Ecto neural progenitor cell (in vitro differentiated cells): ENCODE measurements around the gene P2RX4.
"Not testable (repeated sequence)": the region's sequence is repeated elsewhere in the genome, so short reads cannot be mapped to it uniquely, and the experiment has no call there.

ENCODE experiments used
- DNase-seq: peaks from one replicate; pipeline ENCODE4 v3.0.0-alpha.2; 2018; ENCODE audit warnings: low spot score

The P2RX4 gene

DNA sequence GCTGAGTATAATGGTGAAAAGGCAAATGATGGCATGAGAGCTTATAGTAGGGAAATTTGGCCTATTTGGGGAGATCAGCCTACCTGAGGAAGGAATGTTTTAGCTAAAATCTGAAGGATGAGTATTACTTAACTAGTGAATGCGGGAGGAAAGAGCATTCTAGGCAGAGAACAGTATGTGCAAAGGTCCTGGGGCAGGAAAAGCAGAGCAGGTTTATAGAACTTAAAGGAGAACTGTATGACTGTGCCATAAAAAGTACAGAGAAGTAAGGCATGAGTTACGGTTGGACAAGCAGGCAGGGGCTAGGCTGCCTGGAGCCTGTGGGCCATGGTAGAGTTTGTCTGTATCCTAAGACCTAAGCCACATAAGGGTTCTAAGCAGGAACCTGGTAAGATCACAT lies 21.7 kb upstream of the P2RX4 start:
- no peak for DNase-seq

- no peak for DNase-seq
These were observed 20.8 kb upstream of the P2RX4 start for GRCh38 chr12:121189131-121189530.

DNA sequence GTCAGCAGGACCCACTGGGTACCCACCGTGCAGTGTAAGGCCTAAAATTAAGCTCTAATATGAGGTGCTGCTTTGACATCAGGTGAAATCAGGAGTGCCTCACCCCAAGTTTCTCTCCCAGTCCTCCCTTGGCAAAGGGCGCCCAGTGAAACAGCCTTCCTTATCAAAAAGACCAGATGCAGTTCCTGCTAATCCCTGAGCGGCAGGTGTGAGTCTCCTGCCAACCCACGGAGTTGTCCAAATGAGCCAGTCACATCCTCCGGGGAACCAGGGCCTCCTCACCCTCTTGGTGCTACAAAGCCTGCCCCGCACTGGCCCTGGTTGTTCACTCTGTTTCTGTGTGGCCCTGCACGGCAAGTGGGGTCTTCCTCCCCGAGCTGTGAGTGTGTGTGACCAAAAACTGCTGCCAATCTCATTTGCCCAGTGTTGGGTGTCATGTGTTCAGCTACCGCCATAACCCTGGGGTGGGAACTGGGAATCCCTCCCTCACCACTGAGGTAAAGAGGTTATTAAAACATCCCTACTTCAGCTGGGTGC lies 20.2 kb upstream of the P2RX4 start:
- DNase-seq, result no peak

DNA sequence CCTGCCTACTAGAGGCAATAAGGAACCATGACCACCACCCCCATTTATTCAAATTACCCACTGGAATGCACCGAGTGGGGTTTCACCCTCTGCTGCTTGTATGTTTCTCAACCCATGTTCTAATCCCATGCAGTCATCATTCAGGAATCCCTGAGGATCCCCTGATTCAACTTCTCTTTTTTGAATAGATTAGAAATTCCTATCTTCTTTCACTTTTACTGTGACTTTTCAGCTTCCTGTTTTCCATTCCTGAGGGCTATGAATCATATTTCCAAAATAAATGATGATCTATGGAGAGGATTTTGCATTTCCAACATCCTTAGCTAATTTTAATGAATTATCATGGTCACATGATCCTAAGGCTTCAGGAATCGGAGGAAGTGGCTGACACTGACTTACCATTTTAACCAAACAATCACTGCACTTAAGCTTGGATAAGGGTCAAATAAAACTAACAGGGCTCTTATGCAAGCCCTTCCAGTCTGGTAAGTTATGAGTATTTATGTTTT lies 19.4 kb upstream of the P2RX4 start:
- no peak for DNase-seq

DNA sequence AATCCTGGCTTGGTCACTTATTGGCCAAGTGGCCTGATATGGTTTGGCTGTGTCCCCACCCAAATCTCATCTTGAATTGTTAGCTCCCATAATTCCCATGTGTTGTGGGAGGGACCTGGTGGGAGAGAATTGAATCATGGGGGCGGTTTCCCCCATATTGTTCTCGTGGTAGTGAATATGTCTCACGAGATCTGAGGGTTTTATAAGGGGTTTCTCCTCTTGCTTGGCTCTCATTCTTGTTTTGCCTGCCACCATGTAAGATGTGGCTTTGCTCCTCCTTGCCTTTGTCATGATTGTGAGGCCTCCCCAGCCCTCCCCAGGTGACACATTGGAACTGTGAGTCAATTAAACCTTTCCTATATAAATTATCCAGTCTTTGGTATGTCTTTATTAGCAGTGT lies 18.8 kb upstream of the P2RX4 start:
- no peak for DNase-seq

GRCh38 chr12:121196902-121197301 lies 13.0 kb upstream of the P2RX4 start:
- DNase-seq, result no peak

DNA sequence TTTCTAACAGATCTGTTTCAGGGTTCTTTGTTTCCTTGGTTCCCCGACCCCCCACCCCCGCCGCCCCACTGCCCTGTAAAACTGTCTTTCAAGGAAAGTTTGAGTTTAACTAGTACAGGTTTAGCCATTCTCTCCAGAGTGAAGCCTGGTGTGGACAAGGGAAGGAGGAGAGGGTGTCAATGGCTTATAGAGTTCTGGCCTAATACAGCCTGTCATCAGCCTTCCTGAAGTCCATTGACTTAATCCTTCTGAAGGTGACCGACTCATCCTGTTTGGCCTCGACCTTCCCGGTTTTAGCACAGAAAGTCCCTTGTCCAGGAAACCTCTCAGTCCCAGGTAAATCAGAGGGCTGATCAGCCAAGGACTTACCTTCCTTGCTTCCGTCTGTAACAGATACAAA lies 11.0 kb upstream of the P2RX4 start:
- DNase-seq, result no peak

DNA sequence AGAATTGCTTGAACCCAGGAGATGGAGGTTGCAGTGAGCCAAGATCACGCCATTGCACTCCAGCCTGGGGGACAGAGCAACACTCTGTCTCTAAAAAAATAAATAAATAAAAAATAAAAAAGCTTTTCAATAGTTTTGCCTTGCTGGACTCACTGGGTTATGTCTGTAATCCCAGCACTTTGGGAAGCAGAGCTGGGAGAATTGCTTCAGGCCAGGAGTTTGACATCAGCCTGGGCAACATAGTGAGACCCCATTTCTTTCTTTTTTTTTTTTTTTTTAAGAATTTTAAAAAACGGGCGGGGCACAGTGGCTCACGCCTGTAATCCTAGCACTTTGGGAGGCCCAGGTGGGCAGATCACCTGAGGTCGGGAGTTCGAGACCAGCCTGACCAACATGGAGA lies 8.8 kb upstream of the P2RX4 start:
- not testable (repeated sequence) for DNase-seq

DNA sequence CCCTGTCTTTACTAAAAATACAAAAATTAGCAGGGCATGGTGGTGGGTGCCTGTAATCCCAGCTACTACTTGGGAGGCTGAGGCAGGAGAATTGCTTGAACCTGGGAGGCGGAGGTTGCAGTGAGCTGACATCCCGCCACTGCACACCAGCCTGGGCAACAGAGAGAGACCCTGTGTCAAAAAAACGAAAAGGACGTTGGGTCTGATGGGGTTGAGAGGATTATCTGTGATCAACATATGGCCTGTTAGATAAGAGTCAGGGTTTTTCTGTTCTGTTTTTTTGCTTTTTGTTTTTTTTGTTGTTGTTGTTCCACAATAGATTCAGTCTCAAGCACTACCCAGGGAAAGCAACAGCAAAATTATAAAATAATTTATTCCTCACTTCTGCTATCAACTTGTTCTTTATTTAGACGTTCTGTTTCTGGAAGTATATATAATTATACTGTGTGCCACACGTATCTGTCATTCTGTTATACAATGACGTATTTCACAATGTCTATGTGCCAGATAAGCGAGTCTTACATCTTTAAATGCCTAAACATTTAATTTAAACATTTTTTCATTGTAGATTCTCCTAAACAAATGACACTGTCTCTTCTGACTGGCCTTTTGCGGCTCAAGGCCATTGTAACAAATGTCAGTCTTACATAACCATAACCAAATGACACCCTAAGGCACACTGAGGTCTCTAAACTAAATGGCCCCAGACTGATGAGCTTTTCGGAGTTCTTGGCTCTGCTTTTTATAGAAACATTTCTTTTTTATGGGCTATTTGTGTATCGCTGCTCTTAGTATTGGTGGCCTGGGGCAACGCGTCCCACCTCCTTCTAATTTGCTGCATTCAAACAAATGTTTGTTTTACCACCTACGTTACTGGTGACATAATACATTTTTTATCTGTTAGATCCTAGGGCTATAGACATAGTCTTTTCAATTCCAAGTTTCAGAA lies 7.2 kb upstream of the P2RX4 start:
- DNase-seq, result no peak

GRCh38 chr12:121203482-121203881 lies 6.4 kb upstream of the P2RX4 start:
- no peak for DNase-seq

DNA sequence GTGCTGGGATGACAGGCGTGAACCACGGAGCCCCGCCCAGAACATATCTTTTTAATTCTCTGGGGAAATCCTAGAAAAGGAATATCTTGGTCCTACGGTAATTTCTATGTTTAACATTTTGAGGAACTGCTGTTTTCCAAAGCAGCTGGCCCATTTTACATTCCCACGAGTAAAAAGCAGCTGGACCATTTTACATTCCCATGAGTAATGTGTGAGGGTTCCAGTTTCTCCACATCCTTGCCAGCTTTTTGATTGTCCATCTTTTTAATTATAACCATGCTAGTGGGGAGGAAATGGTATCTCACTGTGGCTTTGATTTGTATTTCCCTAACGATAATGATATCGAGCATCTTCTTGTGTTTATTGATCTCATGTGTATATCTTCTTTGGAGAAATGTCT lies 4.4 kb upstream of the P2RX4 start:
- DNase-seq, result no peak

GRCh38 chr12:121208571-121208970 lies 1.4 kb upstream of the P2RX4 start:
- not testable (repeated sequence) for DNase-seq

GRCh38 chr12:121209221-121209620 lies 708 bp upstream of the P2RX4 start:
- no peak for DNase-seq

GRCh38 chr12:121212875-121213274 lies 2.9 kb downstream of the P2RX4 start:
- no peak for DNase-seq

- DNase-seq, result no peak
These were observed 4.3 kb downstream of the P2RX4 start for GRCh38 chr12:121214166-121214777.

GRCh38 chr12:121214855-121215745 lies 5.2 kb downstream of the P2RX4 start:
- no peak for DNase-seq

- no peak for DNase-seq
These were observed 6.2 kb downstream of the P2RX4 start for GRCh38 chr12:121216102-121216501.

DNA sequence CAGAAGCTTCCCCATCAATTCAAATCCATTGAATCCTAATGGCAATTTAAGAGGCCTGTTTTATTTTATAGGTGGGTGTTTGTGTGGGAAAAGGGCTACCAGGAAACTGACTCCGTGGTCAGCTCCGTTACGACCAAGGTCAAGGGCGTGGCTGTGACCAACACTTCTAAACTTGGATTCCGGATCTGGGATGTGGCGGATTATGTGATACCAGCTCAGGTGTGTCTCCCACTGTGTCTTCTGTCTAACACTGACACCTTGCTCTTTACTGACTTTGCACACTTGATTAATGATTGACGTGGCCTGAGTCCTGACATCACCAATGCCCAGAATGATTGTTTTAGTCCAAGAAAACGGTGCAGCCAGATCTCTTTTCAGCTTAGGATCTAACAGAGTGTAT lies 7.1 kb downstream of the P2RX4 start:
- DNase-seq, result no peak

DNA sequence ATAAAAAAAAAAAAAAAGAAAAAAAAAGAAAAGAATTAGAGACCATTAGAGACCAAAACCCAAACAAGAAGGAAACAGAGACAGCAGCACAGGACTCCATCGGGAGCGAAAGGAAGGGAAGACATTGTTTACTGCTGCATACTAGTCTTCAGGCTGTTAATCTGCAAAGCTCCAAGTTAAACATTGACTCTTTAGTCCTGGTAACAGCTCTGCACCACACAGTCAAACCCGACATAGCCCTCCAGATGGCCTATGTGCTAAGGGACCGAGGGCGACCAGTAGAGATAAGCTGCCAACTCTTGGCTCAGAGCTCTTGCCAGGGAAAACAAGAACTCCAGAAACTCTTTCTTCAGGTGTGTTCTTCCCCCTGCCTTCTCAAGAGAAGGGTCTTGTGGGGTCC lies 7.8 kb downstream of the P2RX4 start:
- DNase-seq, result no peak

DNA sequence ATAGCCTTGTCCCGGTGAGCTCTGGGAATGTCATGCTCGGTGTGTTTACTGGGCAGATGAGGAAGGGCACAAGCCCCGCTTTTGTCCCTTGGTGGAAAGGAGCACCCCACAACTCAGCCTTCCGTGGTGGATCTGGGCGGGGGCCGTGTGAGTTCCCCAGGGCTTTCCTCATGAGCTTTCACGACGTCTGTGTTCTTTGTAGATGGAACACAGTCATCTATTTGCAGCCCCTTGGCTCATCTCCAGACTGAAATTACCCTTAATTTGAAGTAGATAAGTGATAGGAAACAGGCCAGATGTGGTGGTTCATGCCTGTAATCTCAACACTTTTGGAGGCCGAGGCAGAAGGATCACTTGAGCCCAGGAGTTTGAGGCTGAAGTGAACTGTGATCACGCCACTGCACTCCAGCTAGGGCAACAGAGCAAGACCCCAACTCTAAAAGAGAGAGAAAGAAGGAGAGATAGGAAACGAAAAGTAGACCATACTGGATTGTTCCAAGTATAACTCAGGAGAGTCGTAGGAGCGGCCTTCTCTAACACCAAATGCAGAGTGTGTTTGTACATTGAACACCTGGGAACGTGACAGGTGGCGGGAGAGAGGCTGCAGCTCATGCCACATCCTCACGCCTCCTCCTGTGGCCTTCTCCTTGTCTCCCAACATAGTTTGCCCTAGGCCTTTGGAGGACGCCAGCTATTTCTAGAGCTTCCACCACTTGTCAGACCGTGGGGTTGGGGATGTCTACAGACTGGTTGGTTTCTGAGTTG lies 8.8 kb downstream of the P2RX4 start:
- DNase-seq, result no peak

DNA sequence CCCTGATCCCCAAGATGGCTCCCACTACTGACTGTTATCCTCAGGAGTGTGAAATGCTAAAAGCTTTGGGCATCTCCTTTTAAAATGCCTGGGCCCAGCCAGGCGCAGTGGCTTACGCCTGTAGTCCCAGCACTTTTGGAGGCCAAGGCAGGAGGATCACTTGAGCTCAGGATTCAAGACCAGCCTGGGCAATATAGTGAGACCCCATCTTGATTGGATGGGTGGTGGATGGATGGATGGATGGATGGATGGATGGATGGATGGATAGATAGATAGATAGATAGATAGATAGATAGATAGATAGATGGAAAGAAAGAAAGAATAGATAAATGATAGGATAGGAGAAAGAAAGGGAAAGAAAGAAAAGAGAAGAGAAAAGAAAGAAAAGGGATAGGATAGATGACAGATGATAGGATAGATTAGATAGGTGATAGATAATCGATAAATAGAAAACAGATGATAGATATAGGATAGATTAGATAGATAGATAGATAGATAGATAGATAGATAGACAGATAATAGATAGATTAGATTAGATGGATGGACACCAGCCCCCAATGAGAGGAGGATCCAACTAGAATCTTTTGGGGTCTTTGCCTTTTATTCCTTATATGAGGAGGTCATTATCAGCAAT lies 9.5 kb downstream of the P2RX4 start:
- no peak for DNase-seq
